Muscle of arm (tissue), 14 donors: Measurements from ENCODE around the gene C15orf39. TPM values are rescaled to one million over a fixed set of nuclear protein-coding genes. Genes with fewer than 3 reads are reported as not detected.
"Not testable (repeated sequence)": the region's sequence is repeated elsewhere in the genome, so short reads cannot be mapped to it uniquely, and the experiment has no call there.

Experiments used
- DNase-seq: peaks from one replicate; pipeline ENCODE4 v3.0.0-alpha.2; 2013
- long read RNA-seq, 11 donors: transcript quantifications; one replicate each; lab custom pipeline, GENCODE V29; 2026
- polyA plus RNA-seq, 12 donors: library from polyadenylated mRNA; unstranded; fragments of 120-200 nt; gene quantifications; one replicate each; pipeline ENCODE4 v1.2.1, GENCODE V29; 2013; ENCODE audit not compliant: insufficient read length in 12 of 12

C15orf39 gene
- polyA plus RNA-seq: 10 to 100 TPM in 6 of 12 donors, 1 to 10 TPM in 5, not detected in 1; 7.6 to 19.2 (median 10.1) TPM
- long read RNA-seq, donor 1, full-length matches to known transcripts: 41 of 58 reads
- long read RNA-seq, donor 1, partial matches to known transcripts: 17 of 58 reads
- long read RNA-seq, donor 1, other reads (novel, unspliced or antisense): 0 of 58 reads
- long read RNA-seq, donor 2, full-length matches to known transcripts: 12 of 18 reads
- long read RNA-seq, donor 2, partial matches to known transcripts: 6 of 18 reads
- long read RNA-seq, donor 2, other reads (novel, unspliced or antisense): 0 of 18 reads
- long read RNA-seq, donor 3, full-length matches to known transcripts: 5 of 5 reads
- long read RNA-seq, donor 3, partial matches to known transcripts: 0 of 5 reads
- long read RNA-seq, donor 3, other reads (novel, unspliced or antisense): 0 of 5 reads
- long read RNA-seq, donor 4, full-length matches to known transcripts: 6 of 6 reads
- long read RNA-seq, donor 4, partial matches to known transcripts: 0 of 6 reads
- long read RNA-seq, donor 4, other reads (novel, unspliced or antisense): 0 of 6 reads
- long read RNA-seq, donor 5, full-length matches to known transcripts: 7 of 14 reads
- long read RNA-seq, donor 5, partial matches to known transcripts: 7 of 14 reads
- long read RNA-seq, donor 5, other reads (novel, unspliced or antisense): 0 of 14 reads
- long read RNA-seq, donor 6, full-length matches to known transcripts: 9 of 9 reads
- long read RNA-seq, donor 6, partial matches to known transcripts: 0 of 9 reads
- long read RNA-seq, donor 6, other reads (novel, unspliced or antisense): 0 of 9 reads
- long read RNA-seq, donor 7, full-length matches to known transcripts: 4 of 4 reads
- long read RNA-seq, donor 7, partial matches to known transcripts: 0 of 4 reads
- long read RNA-seq, donor 7, other reads (novel, unspliced or antisense): 0 of 4 reads
- long read RNA-seq, donor 8, full-length matches to known transcripts: 5 of 15 reads
- long read RNA-seq, donor 8, partial matches to known transcripts: 10 of 15 reads
- long read RNA-seq, donor 8, other reads (novel, unspliced or antisense): 0 of 15 reads
- long read RNA-seq, donor 9, full-length matches to known transcripts: 4 of 9 reads
- long read RNA-seq, donor 9, partial matches to known transcripts: 5 of 9 reads
- long read RNA-seq, donor 9, other reads (novel, unspliced or antisense): 0 of 9 reads
- long read RNA-seq, donor 10, full-length matches to known transcripts: 7 of 13 reads
- long read RNA-seq, donor 10, partial matches to known transcripts: 6 of 13 reads
- long read RNA-seq, donor 10, other reads (novel, unspliced or antisense): 0 of 13 reads
- long read RNA-seq, donor 11, full-length matches to known transcripts: 16 of 23 reads
- long read RNA-seq, donor 11, partial matches to known transcripts: 7 of 23 reads
- long read RNA-seq, donor 11, other reads (novel, unspliced or antisense): 0 of 23 reads

GRCh38 chr15:75201616-75202250, at the start of gene C15orf39:
C15orf39 (plus strand) TSS chr15:75201882; CDS start chr15:75206049, 4,167 bp downstream.
- peak; percentile 75 for DNase-seq

GRCh38 chr15:75152382-75153079, 49.2 kb upstream of the C15orf39 start:
- DNase-seq: no peak

GRCh38 chr15:75153087-75153486, 48.6 kb upstream of the C15orf39 start:
- DNase-seq: peak; percentile 38

- DNase-seq: no peak
Measured at GRCh38 chr15:75153565-75154276, 48.0 kb upstream of the C15orf39 start.

- DNase-seq: no peak
Measured at GRCh38 chr15:75154461-75155062, 47.1 kb upstream of the C15orf39 start.

GRCh38 chr15:75156326-75157215, 45.1 kb upstream of the C15orf39 start:
- DNase-seq: no peak

- DNase-seq: no peak
Measured at GRCh38 chr15:75158402-75158801, 43.3 kb upstream of the C15orf39 start.

- DNase-seq: no peak
Measured at GRCh38 chr15:75159244-75159643, 42.4 kb upstream of the C15orf39 start.

- DNase-seq: no peak
Measured at GRCh38 chr15:75161106-75161916, 40.4 kb upstream of the C15orf39 start.

- DNase-seq: no peak
Measured at GRCh38 chr15:75161917-75162414, 39.7 kb upstream of the C15orf39 start.

GRCh38 chr15:75163150-75163564, 38.5 kb upstream of the C15orf39 start:
- DNase-seq: no peak

GRCh38 chr15:75164625-75165350, 36.9 kb upstream of the C15orf39 start:
- no peak for DNase-seq

- not testable (repeated sequence) for DNase-seq
Measured at GRCh38 chr15:75166489-75167063, 35.1 kb upstream of the C15orf39 start.

GRCh38 chr15:75167588-75168350, 33.9 kb upstream of the C15orf39 start:
- no peak for DNase-seq

- no peak for DNase-seq
Measured at GRCh38 chr15:75168374-75168773, 33.3 kb upstream of the C15orf39 start.
